Rectal smooth muscle tissue (tissue), 1 donor: ENCODE data around the gene OR2A25.
"Not testable (repeated sequence)": the region's sequence is repeated elsewhere in the genome, so short reads cannot be mapped to it uniquely, and the experiment has no call there.

Experiments used
- H3K27ac ChIP-seq: one replicate; pipeline ENCODE4 v1.7.0; 2013; ENCODE audit warnings: low read depth, low read length, inconsistent platforms
- H3K27me3 ChIP-seq: one replicate; pipeline ENCODE4 v1.7.0; 2013; ENCODE audit warnings: low read length; ENCODE audit not compliant: control insufficient read depth, insufficient read depth
- H3K36me3 ChIP-seq: one replicate; pipeline ENCODE4 v1.7.0; 2013; ENCODE audit warnings: low read length; ENCODE audit not compliant: control insufficient read depth, insufficient read depth
- H3K4me1 ChIP-seq: one replicate; pipeline ENCODE4 v1.7.0; 2013; ENCODE audit warnings: low read length; ENCODE audit not compliant: control insufficient read depth, insufficient read depth
- H3K4me3 ChIP-seq: one replicate; pipeline ENCODE4 v1.7.0; 2013; ENCODE audit warnings: low read length
- H3K9ac ChIP-seq: one replicate; pipeline ENCODE4 v1.7.0; 2013; ENCODE audit warnings: low read length

OR2A25 gene

GRCh38 chr7:144036302-144036885 lies 33.2 kb upstream of the OR2A25 start:
- Histone ChIP-seq H3K9ac (no peak overlapping the region), H3K27ac (no peak overlapping the region), H3K36me3 (no peaks in the 10 kb centered on the region), H3K4me1 (no peaks in the 10 kb centered on the region), H3K4me3 (no peak overlapping the region), H3K27me3 (no peaks in the 10 kb centered on the region)

- H3K4me3 ChIP-seq: no peak overlapping the region
- no peaks in the 10 kb centered on the region for H3K27me3 ChIP-seq
- no peaks in the 10 kb centered on the region for H3K36me3 ChIP-seq
- no peak overlapping the region for H3K27ac ChIP-seq
- H3K9ac ChIP-seq: no peak overlapping the region
- no peaks in the 10 kb centered on the region for H3K4me1 ChIP-seq
Observed at GRCh38 chr7:144037414-144038035, 32.1 kb upstream of the OR2A25 start.

- no peaks in the 10 kb centered on the region for H3K36me3 ChIP-seq
- no peaks in the 10 kb centered on the region for H3K27me3 ChIP-seq
- H3K27ac ChIP-seq: no peak overlapping the region
- no peaks in the 10 kb centered on the region for H3K4me1 ChIP-seq
- H3K9ac ChIP-seq: no peak overlapping the region
- H3K4me3 ChIP-seq: no peak overlapping the region
Observed at GRCh38 chr7:144038887-144039286, 30.7 kb upstream of the OR2A25 start.

GRCh38 chr7:144048648-144049047 lies 21.0 kb upstream of the OR2A25 start, which contains the start of gene OR2A5:
OR2A5 (plus strand) TSS chr7:144048948; CDS start chr7:144050402, 1,454 bp downstream.
- no peaks in the 10 kb centered on the region for H3K36me3 ChIP-seq
- no peaks in the 10 kb centered on the region for H3K4me1 ChIP-seq
- no peak within 1 kb of the TSS for H3K9ac ChIP-seq
- no peak within 1 kb of the TSS for H3K27ac ChIP-seq
- no peaks in the 10 kb centered on the region for H3K27me3 ChIP-seq
- no peak within 1 kb of the TSS for H3K4me3 ChIP-seq

GRCh38 chr7:144049491-144049890 lies 20.1 kb upstream of the OR2A25 start:
- Histone ChIP-seq H3K36me3 (no peaks in the 10 kb centered on the region), H3K27ac (no peak overlapping the region), H3K27me3 (no peaks in the 10 kb centered on the region), H3K9ac (no peak overlapping the region), H3K4me3 (no peak overlapping the region), H3K4me1 (no peaks in the 10 kb centered on the region)

GRCh38 chr7:144050093-144050492 lies 19.5 kb upstream of the OR2A25 start:
- no peaks in the 10 kb centered on the region for H3K36me3 ChIP-seq
- H3K27ac ChIP-seq: no peak overlapping the region
- no peaks in the 10 kb centered on the region for H3K27me3 ChIP-seq
- H3K9ac ChIP-seq: no peak overlapping the region
- no peaks in the 10 kb centered on the region for H3K4me1 ChIP-seq
- H3K4me3 ChIP-seq: no peak overlapping the region

- not testable (repeated sequence) for H3K27me3 ChIP-seq, H3K4me1 ChIP-seq, H3K9ac ChIP-seq, H3K36me3 ChIP-seq, H3K27ac ChIP-seq, H3K4me3 ChIP-seq
Observed at GRCh38 chr7:144050884-144051283, 18.7 kb upstream of the OR2A25 start.

GRCh38 chr7:144057954-144058353 lies 11.7 kb upstream of the OR2A25 start:
- Histone ChIP-seq H3K4me1 (no peaks in the 10 kb centered on the region), H3K9ac (no peak overlapping the region), H3K4me3 (no peak overlapping the region), H3K36me3 (no peaks in the 10 kb centered on the region), H3K27ac (no peak overlapping the region), H3K27me3 (no peaks in the 10 kb centered on the region)

- no peaks in the 10 kb centered on the region for H3K27me3 ChIP-seq
Observed at GRCh38 chr7:144063710-144064109, 5.9 kb upstream of the OR2A25 start.

GRCh38 chr7:144069953-144070352 lies 342 bp downstream of the OR2A25 start:
- Histone ChIP-seq H3K27ac (no peak overlapping the region), H3K36me3 (no peaks in the 10 kb centered on the region), H3K4me1 (no peaks in the 10 kb centered on the region), H3K27me3 (no peaks in the 10 kb centered on the region), H3K9ac (no peak overlapping the region), H3K4me3 (no peak overlapping the region)

More at GRCh38 chr7:144063710-144064109, 5.9 kb upstream of the OR2A25 start:
- no peaks in the 10 kb centered on the region for H3K4me1 ChIP-seq
- H3K36me3 ChIP-seq: no peaks in the 10 kb centered on the region
- no peak overlapping the region for H3K9ac ChIP-seq
- H3K27ac ChIP-seq: no peak overlapping the region
- no peak overlapping the region for H3K4me3 ChIP-seq

- H3K4me3 ChIP-seq: no peak overlapping the region
- H3K27ac ChIP-seq: no peak overlapping the region
- no peaks in the 10 kb centered on the region for H3K27me3 ChIP-seq
- H3K4me1 ChIP-seq: no peaks in the 10 kb centered on the region
- H3K9ac ChIP-seq: no peak overlapping the region
- no peaks in the 10 kb centered on the region for H3K36me3 ChIP-seq
Observed at GRCh38 chr7:144074374-144074773, 4.8 kb downstream of the OR2A25 start.

- no peaks in the 10 kb centered on the region for H3K27me3 ChIP-seq
- H3K27ac ChIP-seq: no peak within 1 kb of the TSS
- no peaks in the 10 kb centered on the region for H3K4me1 ChIP-seq
- no peak within 1 kb of the TSS for H3K4me3 ChIP-seq
- no peaks in the 10 kb centered on the region for H3K36me3 ChIP-seq
- no peak within 1 kb of the TSS for H3K9ac ChIP-seq
Observed at GRCh38 chr7:144085978-144086377, 16.4 kb downstream of the OR2A25 start, which contains the start of gene OR2A12. OR2A12 (plus strand) TSS chr7:144086278; CDS start chr7:144095108, 8,830 bp downstream.

- H3K4me3 ChIP-seq: no peak overlapping the region
- no peaks in the 10 kb centered on the region for H3K36me3 ChIP-seq
- H3K4me1 ChIP-seq: no peaks in the 10 kb centered on the region
- H3K27me3 ChIP-seq: no peaks in the 10 kb centered on the region
- no peak overlapping the region for H3K9ac ChIP-seq
- H3K27ac ChIP-seq: no peak overlapping the region
Observed at GRCh38 chr7:144086730-144087129, 17.1 kb downstream of the OR2A25 start.
